Adrenal gland (tissue), 12 donors: ENCODE data around the gene FAM3B. TPM values are rescaled to one million over a fixed set of nuclear protein-coding genes. Genes with fewer than 3 reads are reported as not detected.

ENCODE experiments used
- DNase-seq, 7 donors: peaks; one replicate each; pipeline ENCODE4 v3.0.0-alpha.2; 2019 to 2020
- H3K27ac ChIP-seq, 5 donors: fragments of 200-600 bp; sonication (generic) in 4 of 5; 1 replicate in 3 of 5; 2 replicates in 2 of 5; pipeline versions ENCODE4 v1.5.1 to v1.8.0; 2016 to 2020; ENCODE audit warnings: mild to moderate bottlenecking in 1 of 5
- H3K27me3 ChIP-seq: fragments of 200-600 bp; 2 replicates; pipeline ENCODE4 v1.8.0; 2021
- H3K36me3 ChIP-seq, 2 donors: fragments of 200-600 bp; replicated peaks in 1 of 2; 1 replicate in 1 of 2; 2 replicates in 1 of 2; pipeline versions ENCODE4 v1.5.1 to v1.8.0; 2018 to 2022
- H3K4me1 ChIP-seq, 2 donors: fragments of 200-600 bp; replicated peaks in 1 of 2; 1 replicate in 1 of 2; 2 replicates in 1 of 2; pipeline versions ENCODE4 v1.5.1 to v1.8.0; 2018 to 2021
- H3K4me3 ChIP-seq, 4 donors: fragments of 200-600 bp; sonication (generic) in 3 of 4; one replicate each; pipeline ENCODE4 v1.5.1; 2016 to 2018
- H3K9me3 ChIP-seq, 3 donors: fragments of 200-600 bp; sonication (generic) in 1 of 3; replicated peaks in 1 of 3; 1 replicate in 2 of 3; 2 replicates in 1 of 3; pipeline versions ENCODE4 v1.5.1 to v1.8.0; 2016 to 2021
- POLR2A ChIP-seq, 2 donors: fragments of 450-650 bp; IDR thresholded peaks; one replicate each; pipeline ENCODE4 v1.6.1; 2017; ENCODE audit warnings: antibody characterized with exemption in 2 of 2, mild to moderate bottlenecking in 2 of 2, moderate library complexity in 1 of 2
- WGBS, 4 donors: extraction: QIAGEN DNeasy Blood & Tissue Kit in 2 of 4; methylation state at CpG; one replicate each; pipeline versions ENCODE4 v1.1.5 to v1.1.7; 2013 to 2017; 5-methylcytosine and 5-hydroxymethylcytosine counted together
- intact Hi-C, 2 donors: fragments of 100-400 bp; cut with DNase I; formaldehyde crosslinking; loops; one replicate each; pipeline versions ENCODE4 v1.14.1 to v1.15.0; 2022 to 2023
- polyA plus RNA-seq, 3 donors: library from polyadenylated mRNA; stranded (reverse); fragments of 200-250 nt in 2 of 3; fragments of 350-450 nt in 1 of 3; fragmentation: Illumina TruSeq in 1 of 3; extraction: RNeasy Lipid Tissue Mini Kit (QIAGEN cat#74804) in 1 of 3; gene quantifications; one replicate each; pipeline ENCODE4 v1.2.3, GENCODE V29; 2013 to 2014
- total RNA-seq, 9 donors: library from RNA; depleted of rRNA in 4 of 9; stranded (reverse); fragments of >200 nt in 4 of 9; fragments of 120-200 nt in 1 of 9; fragmentation: NEBNext Ultra II Directional in 1 of 9; extraction: Animal tissue kit (Norgen Biotek cat#: 25700) in 1 of 9; gene quantifications; one replicate each; pipeline versions ENCODE4 v1.1.0 to v1.2.4, GENCODE V29; 2013 to 2023
- TF ChIP-seq, protein P1 (sequence below), 6 experiments: fragments of 450-650 bp in 4 of 6; fragments of 200-600 bp in 2 of 6; sonication (generic) in 1 of 6; IDR thresholded peaks; 1 replicate in 5 of 6; 2 replicates in 1 of 6; pipeline versions ENCODE4 v1.5.1 to v1.8.0; 2016 to 2021; ENCODE audit warnings: antibody characterized with exemption in 6 of 6, mild to moderate bottlenecking in 2 of 6, moderate library complexity in 1 of 6
- donor health status: healthy with polysubstance abuse.
- donor health status: Bipolar disorder and iron deficiency.
- donor health status: DM: yes; HTN: yes; CAD: no.
- donor health status: DM: no; HTN: no; CAD: no.
- donor health status: DM: no; HTN: no; CAD: no.
- donor health status: DM: yes; HTN: yes; CAD: no.

The FAM3B gene
- total and polyA plus RNA-seq, 12 donors: 0.07 to 0.38 (median 0.24) TPM; not detected in 8

DNA sequence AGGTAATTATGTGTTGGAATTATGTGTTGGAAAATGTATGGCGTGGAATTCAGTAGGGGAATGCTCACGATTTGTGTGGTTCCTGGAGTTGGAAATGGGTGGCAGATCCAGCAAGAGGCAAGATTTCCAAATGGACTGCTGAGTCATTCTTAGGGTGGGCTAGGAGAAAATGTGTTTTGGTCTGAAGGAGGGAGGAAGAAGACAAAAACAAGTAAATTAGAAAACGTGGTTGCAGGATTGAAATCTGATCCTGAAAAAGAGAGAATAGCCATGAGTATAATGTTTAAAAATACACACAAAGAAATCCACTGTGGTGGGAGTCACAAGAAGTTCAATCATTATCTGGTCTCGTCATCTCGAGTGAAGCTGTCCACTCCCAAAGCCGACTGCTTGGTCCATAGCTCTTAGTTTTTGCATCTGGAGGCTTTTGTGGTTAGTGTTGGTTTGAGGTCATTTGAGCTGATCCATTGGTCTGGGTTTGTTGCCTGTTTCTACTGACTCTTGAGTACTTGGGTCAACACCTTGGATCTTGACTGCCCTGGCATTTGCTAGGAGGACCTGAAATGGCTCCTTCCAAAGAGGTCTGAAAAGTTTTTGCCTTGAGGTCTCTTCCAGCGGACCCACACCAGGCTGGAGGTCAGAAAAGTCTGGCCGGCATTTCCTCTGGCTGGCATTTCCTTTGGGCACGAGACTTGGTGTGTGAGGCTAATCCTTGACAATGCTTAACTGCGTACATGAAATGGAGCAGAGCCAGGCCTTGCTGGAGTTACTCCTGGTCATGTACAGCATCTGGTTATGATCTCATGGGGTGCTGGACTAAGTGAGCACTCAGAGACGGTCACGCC lies 54.5 kb downstream of the FAM3B start:
- Histone ChIP-seq H3K4me3 (no peak overlapping the region), H3K27me3 (no peaks in the 10 kb centered on the region), H3K4me1 (no peaks in the 10 kb centered on the region), H3K9me3 (no peaks in the 10 kb centered on the region), H3K36me3 (no peaks in the 10 kb centered on the region), H3K27ac (no peak overlapping the region)
- intact Hi-C loops: no loop called here
- WGBS, 4 donors: 68 to 74% (median 70%) methylated on average over 12 of the region's 12 CpGs
- DNase-seq: no peak
- TF ChIP-seq, protein P1, sequence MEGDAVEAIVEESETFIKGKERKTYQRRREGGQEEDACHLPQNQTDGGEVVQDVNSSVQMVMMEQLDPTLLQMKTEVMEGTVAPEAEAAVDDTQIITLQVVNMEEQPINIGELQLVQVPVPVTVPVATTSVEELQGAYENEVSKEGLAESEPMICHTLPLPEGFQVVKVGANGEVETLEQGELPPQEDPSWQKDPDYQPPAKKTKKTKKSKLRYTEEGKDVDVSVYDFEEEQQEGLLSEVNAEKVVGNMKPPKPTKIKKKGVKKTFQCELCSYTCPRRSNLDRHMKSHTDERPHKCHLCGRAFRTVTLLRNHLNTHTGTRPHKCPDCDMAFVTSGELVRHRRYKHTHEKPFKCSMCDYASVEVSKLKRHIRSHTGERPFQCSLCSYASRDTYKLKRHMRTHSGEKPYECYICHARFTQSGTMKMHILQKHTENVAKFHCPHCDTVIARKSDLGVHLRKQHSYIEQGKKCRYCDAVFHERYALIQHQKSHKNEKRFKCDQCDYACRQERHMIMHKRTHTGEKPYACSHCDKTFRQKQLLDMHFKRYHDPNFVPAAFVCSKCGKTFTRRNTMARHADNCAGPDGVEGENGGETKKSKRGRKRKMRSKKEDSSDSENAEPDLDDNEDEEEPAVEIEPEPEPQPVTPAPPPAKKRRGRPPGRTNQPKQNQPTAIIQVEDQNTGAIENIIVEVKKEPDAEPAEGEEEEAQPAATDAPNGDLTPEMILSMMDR (IDR thresholded peaks at IDR 0.05): no peak
- TF ChIP-seq POLR2A (IDR thresholded peaks at IDR 0.05): no peak

DNA sequence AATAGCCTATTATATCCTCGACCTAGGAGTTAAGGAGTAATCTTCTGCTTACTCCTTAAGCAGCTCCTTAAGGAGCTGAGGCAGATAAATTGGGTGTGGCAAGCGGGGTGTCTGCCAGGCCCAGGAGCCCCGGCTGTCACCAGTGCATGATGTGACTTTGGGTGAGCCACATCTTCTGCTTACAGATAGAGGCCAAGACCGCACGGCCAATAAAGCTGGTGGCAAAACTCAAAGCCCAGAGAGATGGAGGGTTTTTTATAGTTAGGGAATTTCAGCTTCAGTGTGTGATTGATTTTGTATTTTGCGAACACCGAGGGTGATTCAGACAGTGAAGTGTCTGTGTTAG lies 55.1 kb downstream of the FAM3B start:
- no peak for DNase-seq
- Histone ChIP-seq H3K4me3 (no peak overlapping the region), H3K4me1 (no peaks in the 10 kb centered on the region), H3K9me3 (no peaks in the 10 kb centered on the region), H3K27ac (no peak overlapping the region), H3K27me3 (no peaks in the 10 kb centered on the region), H3K36me3 (no peaks in the 10 kb centered on the region)
- WGBS, 4 donors: 84 to 92% (median 87%) methylated on average over 7 of the region's 7 CpGs
- TF ChIP-seq, protein P1 (IDR thresholded peaks at IDR 0.05): no peak
- no peak for TF ChIP-seq POLR2A (IDR thresholded peaks at IDR 0.05)
- intact Hi-C loops: no loop called here

DNA sequence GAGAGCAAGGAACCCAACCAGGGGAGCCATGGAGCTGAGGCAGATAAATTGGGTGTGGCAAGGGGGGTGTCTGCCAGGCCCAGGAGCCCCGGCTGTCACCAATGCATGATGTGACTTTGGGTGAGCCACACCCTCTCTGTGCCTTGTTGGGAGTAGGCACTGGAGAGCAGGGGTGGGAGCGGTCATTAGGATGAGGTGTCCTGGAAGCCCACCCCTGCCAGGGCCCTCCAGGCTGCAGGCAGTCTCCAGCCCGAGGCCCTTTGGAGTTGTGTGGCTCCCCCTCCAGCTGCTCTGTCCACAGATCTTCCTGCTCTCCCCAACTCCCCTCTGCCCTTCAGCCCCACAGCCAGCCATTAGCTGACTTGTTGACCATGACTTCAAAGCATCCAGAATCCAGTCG lies 56.7 kb downstream of the FAM3B start:
- TF ChIP-seq, protein P1 (IDR thresholded peaks at IDR 0.05): no peak
- no peak for TF ChIP-seq POLR2A (IDR thresholded peaks at IDR 0.05)
- Histone ChIP-seq H3K9me3 (no peaks in the 10 kb centered on the region), H3K4me3 (no peak overlapping the region), H3K36me3 (no peaks in the 10 kb centered on the region), H3K27ac (no peak overlapping the region), H3K4me1 (no peaks in the 10 kb centered on the region), H3K27me3 (no peaks in the 10 kb centered on the region)
- 65 to 73% (median 70%) methylated on average over 4 of the region's 4 CpGs for WGBS, 4 donors
- intact Hi-C loops: no loop called here
- no peak for DNase-seq

DNA sequence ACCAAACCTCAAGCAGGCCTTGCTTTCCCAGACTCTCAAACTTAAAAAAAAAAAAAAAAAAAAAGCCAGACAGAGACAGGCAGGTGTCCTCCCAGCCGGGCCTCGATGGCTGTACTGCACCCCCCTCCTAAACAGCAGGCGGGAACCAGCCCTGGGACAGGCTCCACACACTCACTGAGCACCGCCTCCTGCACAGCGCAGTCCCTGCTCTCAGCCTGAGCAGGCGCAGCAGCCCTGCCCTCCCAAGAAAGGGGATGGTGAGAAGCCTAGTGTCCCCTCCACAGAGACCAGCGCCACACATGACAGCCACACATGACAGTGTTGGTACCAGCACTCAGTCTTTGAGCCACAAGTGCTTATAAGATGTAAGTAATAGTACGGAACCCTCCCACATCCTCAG lies 57.2 kb downstream of the FAM3B start:
- DNase-seq: no peak
- H3K27me3 ChIP-seq: no peaks in the 10 kb centered on the region
- no peaks in the 10 kb centered on the region for H3K4me1 ChIP-seq
- WGBS, 4 donors: 82 to 92% (median 89%) methylated on average over 8 of the region's 8 CpGs
- no peaks in the 10 kb centered on the region for H3K9me3 ChIP-seq
- H3K27ac ChIP-seq: no peak overlapping the region
- no peak overlapping the region for H3K4me3 ChIP-seq
- no peaks in the 10 kb centered on the region for H3K36me3 ChIP-seq
- TF ChIP-seq, protein P1 (IDR thresholded peaks at IDR 0.05): no peak
- no peak for TF ChIP-seq POLR2A (IDR thresholded peaks at IDR 0.05)
- intact Hi-C loops: no loop called here
